IMR-90 (cell line): ENCODE results near the gene CGA. TPM values are rescaled to one million over a fixed set of nuclear protein-coding genes. Genes with fewer than 3 reads are reported as not detected.

Source experiments
- ATAC-seq: fragments of 200-7000 bp; cut with Tn5 transposase; 2 replicates; pipeline ENCODE4 v1.9.1; 2020; ENCODE audit warnings: low read depth, mild to moderate bottlenecking, moderate library complexity
- BruUV-seq: library from RNA; stranded (reverse); fragments of 400-500 nt; replicated peaks from 2 replicates; lab custom pipeline; 2021; lab: Mats Ljungman, UMichigan
- CTCF ChIA-PET: fragments of 300-600 bp; formaldehyde crosslinking; extraction: SDS; loops from one replicate; lab custom pipeline; 2021; ENCODE audit warnings: antibody characterized with exemption; lab: Yijun Ruan, JAX
- POLR2A ChIA-PET: fragments of 300-600 bp; sonication (Branson Sonifier 250); formaldehyde crosslinking; loops from one replicate; lab custom pipeline; 2022; ENCODE audit warnings: antibody characterized with exemption; ENCODE audit not compliant: unreplicated experiment; lab: Charles Lee
- DNase-seq: peaks from one replicate; pipeline ENCODE4 v3.0.0; 2013
- H2AFZ ChIP-seq: replicated peaks from 2 replicates; pipeline ENCODE3; 2013; ENCODE audit warnings: low read length, mild to moderate bottlenecking; ENCODE audit not compliant: poor library complexity
- H2AK5ac ChIP-seq: 2 replicates; pipeline ENCODE4 v1.6.1; 2013; ENCODE audit warnings: low read depth, low read length, inconsistent platforms
- H2AK9ac ChIP-seq: replicated peaks from 2 replicates; pipeline ENCODE3; 2013; ENCODE audit warnings: mild to moderate bottlenecking, low read depth, low read length, moderate library complexity; ENCODE audit not compliant: poor library complexity
- H2BK120ac ChIP-seq: 2 replicates; pipeline ENCODE4 v1.6.1; 2013; ENCODE audit warnings: low read depth, low read length, inconsistent platforms
- H2BK15ac ChIP-seq: 3 replicates; pipeline ENCODE4 v1.6.1; 2013; ENCODE audit warnings: low read depth, low read length, inconsistent platforms
- H2BK20ac ChIP-seq: 2 replicates; pipeline ENCODE4 v1.6.1; 2013; ENCODE audit warnings: low read depth, mild to moderate bottlenecking, inconsistent platforms, low read length, moderate library complexity
- H2BK5ac ChIP-seq: 2 replicates; pipeline ENCODE4 v1.6.1; 2013; ENCODE audit warnings: mild to moderate bottlenecking, low read depth, low read length, inconsistent platforms; ENCODE audit not compliant: poor library complexity, severe bottlenecking
- H3K14ac ChIP-seq: replicated peaks from 2 replicates; pipeline ENCODE4 v1.6.1; 2013; ENCODE audit warnings: low read depth, low read length, inconsistent platforms
- H3K18ac ChIP-seq: 2 replicates; pipeline ENCODE4 v1.6.1; 2013; ENCODE audit warnings: low read depth, low read length, control low read depth
- H3K23ac ChIP-seq: 2 replicates; pipeline ENCODE4 v1.6.1; 2013; ENCODE audit warnings: low read depth, low read length, inconsistent platforms
- H3K27ac ChIP-seq: 2 replicates; pipeline ENCODE4 v1.5.1; 2013; ENCODE audit warnings: mild to moderate bottlenecking, control low read depth, low read length; ENCODE audit not compliant: insufficient read depth
- H3K27me3 ChIP-seq: 2 replicates; pipeline ENCODE4 v1.6.1; 2013; ENCODE audit warnings: low read length; ENCODE audit not compliant: control insufficient read depth, insufficient read depth
- H3K36me3 ChIP-seq: 2 replicates; pipeline ENCODE4 v1.6.1; 2013; ENCODE audit warnings: low read length, mixed read lengths; ENCODE audit not compliant: control insufficient read depth, insufficient read depth
- H3K4ac ChIP-seq: 2 replicates; pipeline ENCODE4 v1.6.1; 2013; ENCODE audit warnings: low read depth, low read length, inconsistent platforms
- H3K4me1 ChIP-seq: 2 replicates; pipeline ENCODE4 v1.6.1; 2013; ENCODE audit warnings: low read length, mixed read lengths; ENCODE audit not compliant: control insufficient read depth, insufficient read depth
- H3K4me2 ChIP-seq: 2 replicates; pipeline ENCODE4 v1.6.1; 2013; ENCODE audit warnings: low read depth, mild to moderate bottlenecking, control low read depth, low read length, moderate library complexity
- H3K4me3 ChIP-seq: 2 replicates; pipeline ENCODE4 v1.5.1; 2013; ENCODE audit warnings: low read depth, mild to moderate bottlenecking, control low read depth, low read length, moderate library complexity; ENCODE audit not compliant: insufficient read depth
- H3K56ac ChIP-seq: 2 replicates; pipeline ENCODE4 v1.6.1; 2013; ENCODE audit warnings: low read length, inconsistent platforms; ENCODE audit not compliant: insufficient read depth; ENCODE audit errors: extremely low read depth
- H3K79me1 ChIP-seq, 2 experiments: 2 replicates each; pipeline ENCODE4 v1.6.1; 2013; ENCODE audit warnings: low read length in 2 of 2, inconsistent platforms in 1 of 2, low read depth in 1 of 2
- H3K9ac ChIP-seq: 2 replicates; pipeline ENCODE4 v1.6.1; 2013; ENCODE audit warnings: low read depth, low read length, control low read depth
- H3K9me1 ChIP-seq: 2 replicates; pipeline ENCODE4 v1.6.1; 2013; ENCODE audit warnings: low read length, inconsistent platforms; ENCODE audit not compliant: insufficient read depth
- H3K9me3 ChIP-seq: 2 replicates; pipeline ENCODE4 v1.6.1; 2013; ENCODE audit warnings: low read length; ENCODE audit not compliant: control insufficient read depth, insufficient read depth
- H4K20me1 ChIP-seq: 2 replicates; pipeline ENCODE4 v1.6.1; 2013; ENCODE audit warnings: low read length, inconsistent platforms; ENCODE audit not compliant: insufficient read depth
- H4K5ac ChIP-seq: 2 replicates; pipeline ENCODE4 v1.6.1; 2013; ENCODE audit warnings: mild to moderate bottlenecking, low read depth, low read length, control low read depth
- H4K8ac ChIP-seq, 2 experiments: 2 replicates each; pipeline ENCODE4 v1.6.1; 2013; ENCODE audit warnings: low read depth in 2 of 2, low read length in 2 of 2, control low read depth in 1 of 2, inconsistent platforms in 1 of 2
- H4K91ac ChIP-seq: 2 replicates; pipeline ENCODE4 v1.6.1; 2013; ENCODE audit warnings: low read depth, low read length, inconsistent platforms; ENCODE audit not compliant: insufficient read depth
- CTCF ChIP-seq: conservative IDR thresholded peaks from 2 replicates; pipeline ENCODE4 v1.5.1; 2012; ENCODE audit warnings: mild to moderate bottlenecking, low read depth, low read length, improper control_type of control experiment
- FOS ChIP-seq: fragments of 150-350 bp; IDR thresholded peaks from 2 replicates; pipeline ENCODE4 v1.6.1; 2016; ENCODE audit warnings: low read depth, low read length
- WGBS, 2 experiments: methylation state at CpG; one replicate each; pipeline versions ENCODE4 v1.1.5 to v1.1.7; 2013; ENCODE audit warnings: missing lambda C conversion rate in 2 of 2; ENCODE audit not compliant: insufficient read length in 1 of 2; ENCODE audit errors: extremely low coverage in 2 of 2; 5-methylcytosine and 5-hydroxymethylcytosine counted together
- dilution Hi-C: fragments of 300-500 bp; cut with HindIII; formaldehyde crosslinking; loops from one replicate; pipeline ENCODE4 v1.14.3; 2018; ENCODE audit warnings: low sequenced_read_pairs; ENCODE audit not compliant: unreplicated experiment
- in situ Hi-C: fragments of 300-500 bp; cut with MboI; formaldehyde crosslinking; loops from 3 replicates; pipeline ENCODE4 v1.14.3; 2019; ENCODE audit warnings: low sequenced_read_pairs, inconsistent platforms, mixed read lengths
- intact Hi-C: fragments of 100-400 bp; cut with micrococcal nuclease; formaldehyde crosslinking; loops from 2 replicates; pipeline ENCODE4 v1.10.0; 2022
- polyA plus RNA-seq, 3 experiments: library from polyadenylated mRNA; depleted of rRNA; stranded (reverse); fragments of >200 nt; gene quantifications; 2 replicates each; pipeline ENCODE4 v1.2.3, GENCODE V29; 2012; ENCODE audit warnings: low replicate concordance in 1 of 3
- total RNA-seq: library from RNA; depleted of rRNA; stranded (reverse); fragments of >200 nt; gene quantifications from 2 replicates; pipeline ENCODE4 v1.2.3, GENCODE V29; 2012

CGA gene
- total and polyA plus RNA-seq, 2 of the 4 experiments (the other 2 are of a cell fraction): 0.15 TPM; not detected in 1

GRCh38 chr6:87127737-87128136 lies 32.8 kb upstream of the CGA start:
- ATAC-seq: no peak
- dilution Hi-C loops: no loop called here
- in situ Hi-C loops: no loop called here

More at GRCh38 chr6:87127737-87128136, 32.8 kb upstream of the CGA start:
- Histone ChIP-seq H2BK5ac (no peak overlapping the region), H3K79me1 (no peaks in the 10 kb centered on the region), H2AFZ (no peak overlapping the region), H4K20me1 (no peaks in the 10 kb centered on the region), H3K4me1 (no peaks in the 10 kb centered on the region), H3K27ac (no peak overlapping the region), H3K18ac (no peak overlapping the region), H3K9me1 (no peaks in the 10 kb centered on the region), H4K8ac (no peak overlapping the region), H3K14ac (no peak overlapping the region), H3K9me3 (no peaks in the 10 kb centered on the region), H4K5ac (no peak overlapping the region), H3K9ac (no peak overlapping the region), H3K56ac (no peak overlapping the region), H3K27me3 (no peaks in the 10 kb centered on the region; the same call in 1 of the 2 replicates), H3K36me3 (no peaks in the 10 kb centered on the region), H3K4me2 (no peak overlapping the region), H2AK9ac (no peak overlapping the region), H2BK15ac (no peak overlapping the region), H3K4ac (no peak overlapping the region), H2BK20ac (no peak overlapping the region), H4K91ac (no peak overlapping the region), H2BK120ac (no peak overlapping the region), H3K23ac (no peak overlapping the region), H2AK5ac (no peak overlapping the region), H3K4me3 (no peak overlapping the region)
- no CpG with 5 or more reads among the region's 2 CpGs for WGBS, 2 experiments
- ChIA-PET POLR2A (no interaction called here), CTCF (no interaction called here)
- no TSS peak for BruUV-seq
- TF ChIP-seq FOS (no peak), CTCF (no peak)
- intact Hi-C loops: no loop called here
- no peak for DNase-seq
